ENCODE data around the gene SOX6. TPM values are rescaled to one million over a fixed set of nuclear protein-coding genes. Genes with fewer than 3 reads are reported as not detected.

SOX6 gene
- total and polyA plus RNA-seq, 2 donors (not counting 1 experiment from before 2014, with no cell fraction given) = 3.0 to 5.1 TPM

DNA sequence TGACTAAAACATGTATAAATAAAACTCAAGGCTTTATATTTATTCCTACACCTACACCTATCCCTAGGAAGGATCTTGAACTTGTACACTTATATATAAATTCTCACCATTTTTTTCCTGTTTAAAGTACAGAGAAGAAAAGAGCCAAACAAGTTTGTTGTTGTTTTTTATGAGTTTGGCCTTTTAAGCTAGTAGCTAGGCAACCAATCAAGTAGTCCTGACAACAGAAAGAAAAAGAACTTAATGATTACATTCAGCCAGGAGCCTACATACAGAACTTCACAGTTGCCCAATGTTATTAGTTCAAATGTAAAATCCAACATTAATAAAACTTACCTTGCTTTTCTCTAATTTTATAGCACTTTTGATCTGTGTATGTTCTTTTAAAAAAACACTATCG is 316.2 kb downstream of the SOX6 start:
- H2AFZ ChIP-seq (ENCODE audit: low read length) = no peak overlapping the region
- no peaks in the 10 kb centered on the region for H3K36me3 ChIP-seq (ENCODE audit: control insufficient read depth, insufficient read depth, low read length)
- TF ChIP-seq, protein P1, sequence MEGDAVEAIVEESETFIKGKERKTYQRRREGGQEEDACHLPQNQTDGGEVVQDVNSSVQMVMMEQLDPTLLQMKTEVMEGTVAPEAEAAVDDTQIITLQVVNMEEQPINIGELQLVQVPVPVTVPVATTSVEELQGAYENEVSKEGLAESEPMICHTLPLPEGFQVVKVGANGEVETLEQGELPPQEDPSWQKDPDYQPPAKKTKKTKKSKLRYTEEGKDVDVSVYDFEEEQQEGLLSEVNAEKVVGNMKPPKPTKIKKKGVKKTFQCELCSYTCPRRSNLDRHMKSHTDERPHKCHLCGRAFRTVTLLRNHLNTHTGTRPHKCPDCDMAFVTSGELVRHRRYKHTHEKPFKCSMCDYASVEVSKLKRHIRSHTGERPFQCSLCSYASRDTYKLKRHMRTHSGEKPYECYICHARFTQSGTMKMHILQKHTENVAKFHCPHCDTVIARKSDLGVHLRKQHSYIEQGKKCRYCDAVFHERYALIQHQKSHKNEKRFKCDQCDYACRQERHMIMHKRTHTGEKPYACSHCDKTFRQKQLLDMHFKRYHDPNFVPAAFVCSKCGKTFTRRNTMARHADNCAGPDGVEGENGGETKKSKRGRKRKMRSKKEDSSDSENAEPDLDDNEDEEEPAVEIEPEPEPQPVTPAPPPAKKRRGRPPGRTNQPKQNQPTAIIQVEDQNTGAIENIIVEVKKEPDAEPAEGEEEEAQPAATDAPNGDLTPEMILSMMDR (conservative IDR thresholded peaks at IDR 0.05 in 1 of 2, IDR thresholded peaks at IDR 0.05 in 1 of 2; ENCODE audit: low read depth in 1 of 2, low read length in 2 of 2) = no peak
- no peak for TF ChIP-seq EZH2 (IDR thresholded peaks at IDR 0.05; ENCODE audit: low read length, missing control alignments)
- no peak overlapping the region for H3K27ac ChIP-seq (ENCODE audit: insufficient read depth, low read length)
- H3K79me2 ChIP-seq (ENCODE audit: control insufficient read depth, insufficient read depth, low read length) = no peaks in the 10 kb centered on the region
- H3K9ac ChIP-seq (ENCODE audit: insufficient read depth, low read length) = no peak overlapping the region
- no peaks in the 10 kb centered on the region for H3K9me3 ChIP-seq (ENCODE audit: control insufficient read depth, insufficient read depth, low read depth, low read length)
- no peaks in the 10 kb centered on the region for H3K27me3 ChIP-seq (ENCODE audit: control insufficient read depth, insufficient read depth, low read length)
- no peaks in the 10 kb centered on the region for H3K4me1 ChIP-seq (ENCODE audit: control insufficient read depth, extremely low read depth, insufficient read depth, low read length)
- no peak for DNase-seq (ENCODE audit: low read depth in 2 of 2)
- no peaks in the 10 kb centered on the region for H4K20me1 ChIP-seq (ENCODE audit: control insufficient read depth, extremely low read depth, insufficient read depth, low read length)
- H3K4me2 ChIP-seq (ENCODE audit: extremely low read depth, insufficient read depth, low read length) = no peak overlapping the region
- H3K4me3 ChIP-seq (replicated peaks in 1 of 4; ENCODE audit: control extremely low read depth in 1 of 4, insufficient read depth in 1 of 4, low read depth in 3 of 4, low read length in 4 of 4) = no peak overlapping the region

DNA sequence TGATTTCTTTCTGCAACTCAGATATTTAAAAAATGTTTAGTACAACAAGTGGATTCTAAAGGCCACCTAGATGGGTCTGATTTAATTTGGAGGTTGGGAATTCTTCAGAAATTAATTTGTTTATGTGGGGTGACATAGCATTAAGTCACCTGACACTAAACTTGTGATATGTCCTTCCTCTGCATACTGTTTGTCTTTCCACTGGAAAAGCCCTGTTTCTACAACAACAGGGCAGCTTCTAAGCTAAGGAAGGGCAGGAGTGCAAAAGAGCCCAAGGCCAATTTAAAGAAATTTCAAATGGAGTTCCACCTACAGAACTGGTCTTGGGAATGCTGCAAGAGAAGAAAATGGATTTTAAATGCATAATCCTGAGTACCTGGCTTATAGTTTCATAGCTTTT is 319.2 kb downstream of the SOX6 start:
- H3K79me2 ChIP-seq (ENCODE audit: control insufficient read depth, insufficient read depth, low read length) = no peaks in the 10 kb centered on the region
- H4K20me1 ChIP-seq (ENCODE audit: control insufficient read depth, extremely low read depth, insufficient read depth, low read length) = no peaks in the 10 kb centered on the region
- TF ChIP-seq, protein P1 (conservative IDR thresholded peaks at IDR 0.05 in 1 of 2, IDR thresholded peaks at IDR 0.05 in 1 of 2; ENCODE audit: low read depth in 1 of 2, low read length in 2 of 2) = no peak
- TF ChIP-seq EZH2 (IDR thresholded peaks at IDR 0.05; ENCODE audit: low read length, missing control alignments) = no peak
- no peak overlapping the region for H3K4me2 ChIP-seq (ENCODE audit: extremely low read depth, insufficient read depth, low read length)
- H3K9ac ChIP-seq (ENCODE audit: insufficient read depth, low read length) = no peak overlapping the region
- H3K9me3 ChIP-seq (ENCODE audit: control insufficient read depth, insufficient read depth, low read depth, low read length) = no peaks in the 10 kb centered on the region
- H3K4me1 ChIP-seq (ENCODE audit: control insufficient read depth, extremely low read depth, insufficient read depth, low read length) = no peaks in the 10 kb centered on the region
- H2AFZ ChIP-seq (ENCODE audit: low read length) = no peak overlapping the region
- no peak overlapping the region for H3K27ac ChIP-seq (ENCODE audit: insufficient read depth, low read length)
- H3K27me3 ChIP-seq (ENCODE audit: control insufficient read depth, insufficient read depth, low read length) = no peaks in the 10 kb centered on the region
- no peaks in the 10 kb centered on the region for H3K36me3 ChIP-seq (ENCODE audit: control insufficient read depth, insufficient read depth, low read length)
- no peak for DNase-seq (ENCODE audit: low read depth in 2 of 2)
- H3K4me3 ChIP-seq (replicated peaks in 1 of 4; ENCODE audit: control extremely low read depth in 1 of 4, insufficient read depth in 1 of 4, low read depth in 3 of 4, low read length in 4 of 4) = no peak overlapping the region

DNA sequence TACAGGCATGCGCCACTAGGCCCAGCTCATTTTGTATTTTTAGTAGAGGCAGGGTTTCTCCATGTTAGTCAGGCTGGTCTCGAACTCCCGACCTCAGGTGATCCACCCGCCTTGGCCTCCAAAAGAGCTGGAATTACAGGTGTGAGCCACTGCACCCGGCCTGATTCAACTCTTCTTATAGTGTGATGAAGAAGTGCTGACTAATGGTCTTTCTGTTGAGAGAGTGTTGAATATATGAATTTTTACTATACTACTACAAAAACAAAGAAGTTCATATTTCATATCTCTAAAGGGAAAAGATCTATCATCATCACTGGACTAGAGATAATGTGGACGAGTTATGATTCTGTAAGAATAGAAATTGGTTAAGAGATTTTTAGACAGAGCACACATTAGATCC is 320.1 kb downstream of the SOX6 start:
- TF ChIP-seq, protein P1 (conservative IDR thresholded peaks at IDR 0.05 in 1 of 2, IDR thresholded peaks at IDR 0.05 in 1 of 2; ENCODE audit: low read depth in 1 of 2, low read length in 2 of 2) = no peak
- no peak for TF ChIP-seq EZH2 (IDR thresholded peaks at IDR 0.05; ENCODE audit: low read length, missing control alignments)
- Histone ChIP-seq H3K9ac (ENCODE audit: insufficient read depth, low read length) (no peak overlapping the region), H3K27me3 (ENCODE audit: control insufficient read depth, insufficient read depth, low read length) (no peaks in the 10 kb centered on the region), H3K4me3 (replicated peaks in 1 of 4; ENCODE audit: control extremely low read depth in 1 of 4, insufficient read depth in 1 of 4, low read depth in 3 of 4, low read length in 4 of 4) (no peak overlapping the region), H3K79me2 (ENCODE audit: control insufficient read depth, insufficient read depth, low read length) (no peaks in the 10 kb centered on the region), H3K4me1 (ENCODE audit: control insufficient read depth, extremely low read depth, insufficient read depth, low read length) (no peaks in the 10 kb centered on the region), H2AFZ (ENCODE audit: low read length) (no peak overlapping the region), H3K4me2 (ENCODE audit: extremely low read depth, insufficient read depth, low read length) (no peak overlapping the region), H3K36me3 (ENCODE audit: control insufficient read depth, insufficient read depth, low read length) (no peaks in the 10 kb centered on the region), H3K9me3 (ENCODE audit: control insufficient read depth, insufficient read depth, low read depth, low read length) (no peaks in the 10 kb centered on the region), H3K27ac (ENCODE audit: insufficient read depth, low read length) (no peak overlapping the region), H4K20me1 (ENCODE audit: control insufficient read depth, extremely low read depth, insufficient read depth, low read length) (no peaks in the 10 kb centered on the region)
- no peak for DNase-seq (ENCODE audit: low read depth in 2 of 2)

Data from fibroblast of lung (primary cell).